ENCODE data around the gene ARFRP1.
"Not testable (repeated sequence)": the region's sequence is repeated elsewhere in the genome, so short reads cannot be mapped to it uniquely, and the experiment has no call there.

ARFRP1 gene

GRCh38 chr20:63675681-63676368, 32.0 kb downstream of the ARFRP1 start:
- no peak for DNase-seq (ENCODE audit: low read depth in 2 of 2)

DNA sequence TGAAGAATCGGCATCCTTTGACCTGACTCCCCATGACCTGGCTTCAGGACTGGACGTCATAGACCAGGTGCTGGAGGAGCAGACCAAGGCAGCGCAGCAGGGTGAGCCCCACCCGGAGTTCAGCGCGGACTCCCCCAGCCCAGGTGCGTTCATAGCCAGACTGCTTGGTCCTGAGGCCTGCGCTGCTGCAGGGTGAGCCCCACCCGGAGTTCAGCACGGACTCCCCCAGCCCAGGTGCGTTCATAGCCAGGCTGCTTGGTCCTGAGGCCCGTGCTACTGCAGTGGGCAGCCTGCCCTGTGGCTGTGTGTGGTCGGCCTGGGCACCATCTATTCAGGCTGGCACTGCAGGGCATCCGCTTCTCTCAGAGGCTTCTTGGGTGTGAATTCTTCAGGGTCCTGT, 33.8 kb downstream of the ARFRP1 start:
- no peak for DNase-seq (ENCODE audit: low read depth in 2 of 2)

GRCh38 chr20:63672666-63673065, 35.1 kb downstream of the ARFRP1 start:
- no peak for DNase-seq (ENCODE audit: low read depth in 2 of 2)

- DNase-seq (ENCODE audit: low read depth in 2 of 2) = not testable (repeated sequence)
Observed at GRCh38 chr20:63671695-63672094, 36.1 kb downstream of the ARFRP1 start.

GRCh38 chr20:63668351-63668750, 39.4 kb downstream of the ARFRP1 start:
- DNase-seq (ENCODE audit: low read depth in 2 of 2) = no peak

- no peak for DNase-seq (ENCODE audit: low read depth in 2 of 2)
Observed at GRCh38 chr20:63667858-63668257, 39.9 kb downstream of the ARFRP1 start.

DNA sequence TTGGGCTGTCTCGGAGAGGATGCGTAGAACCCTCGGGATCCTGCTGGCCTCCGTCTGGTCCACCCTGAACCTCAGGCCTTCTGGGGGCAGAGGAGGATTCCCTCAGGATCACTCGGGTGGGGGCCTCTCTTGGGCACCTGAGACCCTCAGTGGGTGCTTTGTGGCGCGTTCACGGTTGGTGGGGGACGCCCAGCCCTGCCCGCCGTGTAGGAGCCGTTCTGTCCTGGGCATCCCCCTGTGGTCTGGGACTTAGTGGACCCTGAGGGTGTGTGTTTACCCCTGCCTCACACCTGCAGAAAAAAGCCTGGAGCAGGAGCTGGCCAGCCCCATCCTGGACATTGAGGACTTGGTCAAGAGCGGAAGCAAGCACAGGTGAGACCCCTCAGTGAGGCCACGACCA, 42.1 kb downstream of the ARFRP1 start:
- no peak for DNase-seq (ENCODE audit: low read depth in 2 of 2)

DNA sequence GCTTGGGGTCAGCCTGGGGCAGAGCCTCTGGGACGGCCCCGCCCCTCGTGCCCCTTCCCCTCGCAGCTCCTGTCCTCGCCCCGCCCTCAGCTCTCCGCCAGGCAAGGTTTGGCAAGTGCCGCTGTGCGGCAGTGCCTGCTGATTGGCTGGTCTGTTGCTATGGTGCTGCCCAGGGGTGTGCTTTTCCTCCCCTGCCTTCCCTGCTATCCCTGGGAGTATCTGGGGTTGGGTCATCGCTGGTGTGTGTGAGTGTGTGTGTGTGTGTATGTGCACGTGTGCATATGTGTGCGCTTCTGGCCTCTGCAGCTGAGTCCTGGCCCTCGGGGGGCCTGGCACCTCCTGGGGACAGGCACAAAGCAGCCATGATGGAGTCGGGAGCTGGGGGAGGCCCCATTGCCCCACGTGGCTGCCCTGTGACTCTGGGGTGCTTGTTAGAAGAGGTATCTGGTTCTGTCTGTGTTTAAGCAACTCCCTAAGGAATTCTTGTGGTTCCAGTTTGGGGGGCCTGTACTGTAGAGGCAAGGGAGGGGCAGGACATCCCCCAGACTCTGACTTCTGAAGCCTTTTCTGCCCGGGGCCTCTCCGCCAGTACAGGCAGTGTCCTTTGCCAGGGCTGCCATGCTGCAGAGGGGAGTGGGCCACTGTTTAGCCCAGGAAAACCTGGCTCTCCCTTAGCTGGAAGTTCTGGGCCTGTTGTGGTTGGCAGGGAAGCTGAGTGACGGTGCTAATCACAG, 42.7 kb downstream of the ARFRP1 start:
- DNase-seq (ENCODE audit: low read depth in 2 of 2) = no peak

GRCh38 chr20:63664143-63664851, 43.5 kb downstream of the ARFRP1 start:
- DNase-seq (ENCODE audit: low read depth in 2 of 2) = no peak

DNA sequence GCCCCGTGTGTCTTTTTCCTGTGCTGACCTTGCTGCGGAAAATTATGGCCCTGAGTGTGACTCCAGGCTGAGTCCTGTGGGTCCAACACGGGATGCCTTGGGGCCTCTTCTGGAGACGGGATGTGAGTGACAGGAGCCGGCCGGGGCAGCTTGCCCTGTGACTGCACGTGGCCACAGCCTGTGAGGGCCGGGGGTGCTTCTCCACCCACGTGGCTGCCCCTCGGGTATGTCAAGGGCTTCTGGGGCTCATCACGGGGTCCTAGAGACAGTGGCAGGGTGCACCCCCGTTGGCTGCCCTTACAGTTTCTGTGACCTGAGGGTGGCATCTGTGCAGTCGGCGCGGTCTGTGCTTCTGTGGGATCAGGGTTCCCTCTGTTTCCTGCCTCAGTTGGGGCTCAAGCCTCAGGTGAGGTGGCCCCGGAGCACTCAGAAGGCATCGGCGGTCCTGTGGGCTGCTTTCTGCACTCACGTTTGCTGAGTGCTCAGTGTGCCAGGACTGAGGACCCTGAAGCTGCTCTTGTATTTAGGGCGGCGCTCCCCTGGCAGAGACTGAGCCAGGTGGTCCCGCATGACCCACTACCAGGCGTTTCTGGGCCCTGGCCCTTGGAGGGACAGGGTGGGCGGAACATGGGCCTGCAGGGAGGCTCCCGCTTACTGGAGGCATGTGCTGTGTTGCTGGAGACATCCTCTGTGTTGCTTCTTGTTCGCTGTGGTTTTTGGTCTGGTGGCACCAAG, 44.3 kb downstream of the ARFRP1 start:
- no peak for DNase-seq (ENCODE audit: low read depth in 2 of 2)

DNA sequence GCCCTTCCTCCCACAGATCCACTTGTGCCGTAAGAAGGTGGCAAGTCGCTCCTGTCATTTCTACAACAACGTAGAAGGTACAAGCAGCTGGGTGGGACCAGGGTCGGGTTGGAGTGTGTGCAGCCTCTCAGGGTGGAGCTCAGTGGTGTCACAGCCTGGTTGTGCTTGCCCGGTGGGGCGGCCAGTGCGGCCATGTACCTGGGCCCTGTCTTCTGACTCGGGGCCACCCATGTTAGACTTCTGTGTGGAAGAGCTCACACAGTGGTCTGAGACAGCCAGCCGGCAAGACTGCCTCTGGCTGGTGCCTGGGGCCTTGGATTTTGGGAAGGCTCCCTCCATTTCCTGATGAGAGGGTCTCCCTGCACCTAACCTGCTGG, 45.0 kb downstream of the ARFRP1 start:
- no peak for DNase-seq (ENCODE audit: low read depth in 2 of 2)

GRCh38 chr20:63661959-63662812, 45.6 kb downstream of the ARFRP1 start:
- no peak for DNase-seq (ENCODE audit: low read depth in 2 of 2)

GRCh38 chr20:63661108-63661507, 46.7 kb downstream of the ARFRP1 start:
- no peak for DNase-seq (ENCODE audit: low read depth in 2 of 2)

DNA sequence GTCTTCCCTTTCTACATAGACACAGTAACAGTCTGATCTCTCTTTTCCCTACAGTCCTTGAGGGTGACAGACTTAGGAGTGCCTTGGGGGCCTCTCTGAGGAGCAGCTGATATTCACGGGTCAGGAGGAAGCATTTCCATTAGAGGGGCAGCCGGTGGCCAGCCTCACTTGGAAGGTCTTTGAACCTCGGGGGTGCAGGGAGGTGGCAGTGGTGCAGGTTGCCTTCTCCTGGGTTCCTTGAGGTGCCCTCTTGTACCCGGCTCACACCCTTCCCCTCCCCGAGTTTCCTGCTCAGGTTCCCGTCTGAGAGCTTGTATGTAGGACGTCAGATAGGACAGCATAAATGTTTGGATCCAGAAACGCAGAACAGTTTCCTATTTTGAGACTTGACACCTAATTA, 47.2 kb downstream of the ARFRP1 start:
- no peak for DNase-seq (ENCODE audit: low read depth in 2 of 2)

- not testable (repeated sequence) for DNase-seq (ENCODE audit: low read depth in 2 of 2)
Observed at GRCh38 chr20:63660174-63660573, 47.6 kb downstream of the ARFRP1 start.

- no peak for DNase-seq (ENCODE audit: low read depth in 2 of 2)
Observed at GRCh38 chr20:63659370-63659769, 48.4 kb downstream of the ARFRP1 start.

DNA sequence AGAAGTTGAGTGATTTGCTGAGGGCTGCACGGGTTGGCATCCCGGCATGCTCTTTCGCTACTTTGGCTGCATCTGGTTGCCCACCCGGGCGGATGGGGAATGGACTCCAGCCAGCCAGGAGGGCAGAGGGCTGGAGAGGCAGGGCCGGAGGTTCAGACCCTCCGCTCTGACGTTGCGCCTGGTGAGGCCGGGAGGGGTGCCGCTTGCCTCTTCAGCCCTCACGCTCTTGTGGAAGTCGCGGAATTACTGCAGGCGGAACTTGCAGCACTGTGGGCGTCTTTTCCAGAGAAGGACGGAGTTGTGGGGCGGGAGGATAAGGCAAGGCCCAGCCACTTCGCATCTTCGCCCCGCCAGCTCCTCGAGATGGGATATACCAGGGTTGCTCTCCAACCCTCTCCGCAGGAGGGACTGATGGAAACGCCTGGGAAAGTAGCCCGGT, 49.0 kb downstream of the ARFRP1 start:
- DNase-seq (ENCODE audit: low read depth in 2 of 2) = no peak

DNA sequence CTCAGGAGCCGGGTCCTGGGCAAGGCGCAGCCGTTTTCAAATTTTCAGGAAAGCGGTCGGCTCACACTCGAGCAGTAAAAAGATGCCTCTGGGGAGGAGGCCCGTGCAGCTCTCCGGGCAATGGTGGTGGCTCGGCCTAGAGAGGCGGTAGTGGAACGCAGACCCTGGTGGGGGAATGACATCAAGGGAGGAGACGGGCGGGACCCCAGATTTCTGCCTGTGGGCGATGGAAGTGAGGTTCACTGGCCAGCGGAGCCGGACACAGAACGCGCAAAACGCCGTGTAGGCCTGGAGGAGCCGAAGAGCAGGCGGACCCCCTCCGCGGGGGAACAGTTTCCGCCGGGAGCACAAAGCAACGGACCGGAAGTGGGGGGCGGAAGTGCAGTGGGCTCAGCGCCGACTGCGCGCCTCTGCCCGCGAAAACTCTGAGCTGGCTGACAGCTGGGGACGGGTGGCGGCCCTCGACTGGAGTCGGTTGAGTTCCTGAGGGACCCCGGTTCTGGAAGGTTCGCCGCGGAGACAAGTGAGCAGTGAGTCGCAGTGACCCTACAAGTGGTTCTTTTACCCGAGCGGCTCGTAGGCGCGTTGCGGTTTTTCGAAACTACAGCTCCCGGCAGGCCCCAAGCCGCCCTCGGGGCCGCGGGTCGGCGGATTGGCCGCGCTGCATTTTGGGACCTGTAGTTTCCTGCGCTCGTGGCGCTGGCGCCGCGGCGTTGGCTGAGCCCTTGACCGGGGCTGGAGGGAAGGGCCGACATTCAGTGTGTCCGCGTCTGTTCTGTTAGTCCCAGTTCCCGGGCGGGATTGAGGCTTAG, 49.6 kb downstream of the ARFRP1 start, which contains the start of gene RTEL1:
TSS of gene RTEL1 (plus strand) at position 376 of the 812 bp plus-strand sequence. CDS start 1,091 bp downstream, outside the sequence.
- peak; percentile 78 to 79 for DNase-seq (ENCODE audit: low read depth in 2 of 2)

DNA sequence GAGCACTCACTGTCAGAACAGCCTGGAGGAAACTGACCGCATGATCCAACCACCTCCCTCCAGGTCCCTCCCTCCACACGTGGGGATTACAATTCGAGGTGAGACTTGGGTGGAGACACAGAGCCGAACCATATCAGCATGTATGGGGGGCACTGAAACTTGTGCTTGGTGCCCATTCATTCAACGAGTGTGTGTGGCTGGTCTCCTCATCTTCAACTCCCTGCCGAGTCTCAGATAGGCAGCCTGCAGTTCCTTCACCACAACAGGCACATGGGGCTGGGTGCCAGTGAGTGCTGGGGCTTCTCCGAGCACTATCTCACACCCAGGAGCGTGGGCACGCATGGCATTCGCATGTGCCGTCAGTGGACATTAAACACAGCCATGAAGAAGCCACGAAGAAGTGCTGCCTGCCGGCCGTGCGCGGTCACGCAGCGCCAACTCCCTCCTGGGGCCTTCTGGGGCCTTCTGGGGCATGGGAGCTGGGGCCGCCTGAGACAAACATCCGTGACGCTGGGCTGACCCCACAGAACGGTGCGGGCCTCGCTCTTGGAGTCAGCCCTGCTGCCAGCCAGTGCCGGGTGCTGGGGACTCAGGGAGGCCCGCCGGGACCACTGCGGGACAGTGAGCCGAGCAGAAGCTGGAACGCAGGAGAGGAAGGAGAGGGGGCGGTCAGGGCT, 50.4 kb downstream of the ARFRP1 start:
- DNase-seq (ENCODE audit: low read depth in 2 of 2) = no peak

DNA sequence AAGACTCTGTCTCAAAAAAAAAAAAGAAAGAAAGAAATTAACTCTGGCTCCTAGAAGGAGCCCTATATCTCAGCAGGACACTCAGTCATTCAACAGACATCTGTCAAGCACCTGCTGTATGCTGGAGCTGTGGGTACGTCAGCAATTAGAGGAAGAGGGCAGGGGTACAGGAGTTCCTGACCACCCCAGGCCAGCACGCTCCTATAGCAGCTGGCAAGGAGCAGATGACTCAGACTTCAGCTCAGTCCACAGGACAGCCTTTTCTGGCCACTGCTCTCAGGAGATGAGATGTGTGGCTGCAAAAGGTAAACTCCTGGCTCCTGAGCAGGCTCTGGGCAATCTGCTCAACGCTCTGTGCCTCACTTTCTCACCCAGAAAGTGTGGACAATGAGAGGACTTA, 51.3 kb downstream of the ARFRP1 start:
- DNase-seq (ENCODE audit: low read depth in 2 of 2) = no peak

Measured in stimulated activated CD8-positive, alpha-beta memory T cell treated with anti-CD3 and anti-CD28 coated beads, Interleukin-2, amount 100 ng/mL, for 48 hours (primary cell).